ENCODE results near the gene KAZALD1.

DNA sequence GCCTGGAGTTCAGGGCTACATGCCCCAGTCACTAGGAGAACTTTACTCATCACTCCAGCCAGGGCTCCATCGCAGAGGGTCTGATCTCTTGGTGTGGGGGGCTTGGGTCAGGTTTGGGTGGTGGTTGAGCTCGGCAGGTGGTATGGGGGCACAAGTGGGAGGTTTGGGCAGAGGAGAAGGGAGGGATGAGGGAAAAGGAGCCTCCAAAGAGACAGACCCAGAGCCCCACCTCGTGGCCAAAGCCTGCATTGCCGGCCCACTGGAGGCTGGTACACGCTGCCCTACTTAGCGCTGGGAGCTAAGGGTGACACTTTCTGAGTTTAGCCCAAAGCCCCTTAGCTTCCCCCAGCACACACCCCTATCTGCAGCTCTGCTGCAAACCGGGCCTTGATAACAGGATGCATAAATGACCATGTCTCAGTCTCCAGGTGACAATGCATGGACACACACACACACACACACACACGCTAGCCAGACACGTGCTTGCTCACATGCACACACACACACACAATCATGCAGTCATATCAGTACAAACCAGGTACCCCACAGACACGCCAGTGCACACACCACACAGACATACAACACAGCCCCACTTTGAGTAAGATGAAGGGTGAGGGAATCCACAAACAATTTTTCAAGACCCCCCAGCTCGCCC, 47.4 kb upstream of the KAZALD1 start:
- TF ChIP-seq, protein P1, sequence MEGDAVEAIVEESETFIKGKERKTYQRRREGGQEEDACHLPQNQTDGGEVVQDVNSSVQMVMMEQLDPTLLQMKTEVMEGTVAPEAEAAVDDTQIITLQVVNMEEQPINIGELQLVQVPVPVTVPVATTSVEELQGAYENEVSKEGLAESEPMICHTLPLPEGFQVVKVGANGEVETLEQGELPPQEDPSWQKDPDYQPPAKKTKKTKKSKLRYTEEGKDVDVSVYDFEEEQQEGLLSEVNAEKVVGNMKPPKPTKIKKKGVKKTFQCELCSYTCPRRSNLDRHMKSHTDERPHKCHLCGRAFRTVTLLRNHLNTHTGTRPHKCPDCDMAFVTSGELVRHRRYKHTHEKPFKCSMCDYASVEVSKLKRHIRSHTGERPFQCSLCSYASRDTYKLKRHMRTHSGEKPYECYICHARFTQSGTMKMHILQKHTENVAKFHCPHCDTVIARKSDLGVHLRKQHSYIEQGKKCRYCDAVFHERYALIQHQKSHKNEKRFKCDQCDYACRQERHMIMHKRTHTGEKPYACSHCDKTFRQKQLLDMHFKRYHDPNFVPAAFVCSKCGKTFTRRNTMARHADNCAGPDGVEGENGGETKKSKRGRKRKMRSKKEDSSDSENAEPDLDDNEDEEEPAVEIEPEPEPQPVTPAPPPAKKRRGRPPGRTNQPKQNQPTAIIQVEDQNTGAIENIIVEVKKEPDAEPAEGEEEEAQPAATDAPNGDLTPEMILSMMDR (IDR thresholded peaks at IDR 0.05), result peak; percentile 81 to 90 (median 82)
- no peak for TF ChIP-seq POLR2A (IDR thresholded peaks at IDR 0.05)
